Left lung (tissue), 10 donors: ENCODE measurements around the gene RFTN1. TPM values are rescaled to one million over a fixed set of nuclear protein-coding genes. Genes with fewer than 3 reads are reported as not detected.
"Not testable (repeated sequence)": the region's sequence is repeated elsewhere in the genome, so short reads cannot be mapped to it uniquely, and the experiment has no call there.

ENCODE experiments used
- ATAC-seq: fragments of 200-7000 bp; cut with Tn5 transposase; one replicate; pipeline ENCODE4 v1.9.1; 2020; ENCODE audit warnings: moderate library complexity
- DNase-seq, 4 donors: peaks; one replicate each; pipeline ENCODE4 v3.0.0-alpha.2; 2013 to 2020
- H3K27ac ChIP-seq, 2 donors: fragments of 200-600 bp; sonication (generic) in 1 of 2; one replicate each; pipeline versions ENCODE4 v1.5.0 to v1.8.0; 2020 to 2021
- H3K27me3 ChIP-seq, 2 donors: fragments of 200-600 bp; sonication (generic) in 1 of 2; one replicate each; pipeline versions ENCODE4 v1.5.0 to v1.8.0; 2020 to 2021
- H3K36me3 ChIP-seq, 2 donors: fragments of 200-600 bp; sonication (generic) in 1 of 2; one replicate each; pipeline versions ENCODE4 v1.5.0 to v1.8.0; 2020 to 2021
- H3K4me1 ChIP-seq, 2 donors: fragments of 200-600 bp; one replicate each; pipeline ENCODE4 v1.8.0; 2021
- H3K4me3 ChIP-seq, 2 donors: fragments of 200-600 bp; sonication (generic) in 1 of 2; one replicate each; pipeline versions ENCODE4 v1.5.0 to v1.8.0; 2020 to 2021; ENCODE audit warnings: mild to moderate bottlenecking in 1 of 2
- H3K9me3 ChIP-seq, 2 donors: fragments of 200-600 bp; sonication (generic) in 1 of 2; one replicate each; pipeline versions ENCODE4 v1.5.0 to v1.8.0; 2020 to 2021
- CTCF ChIP-seq, 2 donors: fragments of 200-600 bp; sonication (generic) in 1 of 2; IDR thresholded peaks; one replicate each; pipeline versions ENCODE4 v1.5.0 to v1.8.0; 2021; ENCODE audit warnings: antibody characterized with exemption in 2 of 2
- intact Hi-C, 2 donors: fragments of 100-400 bp; cut with DNase I; formaldehyde crosslinking; loops; one replicate each; pipeline versions ENCODE4 v1.11.2 to v1.14.2; 2022
- polyA plus RNA-seq, 6 donors: library from polyadenylated mRNA; unstranded; fragments of 120-200 nt; gene quantifications; one replicate each; pipeline ENCODE4 v1.2.1, GENCODE V29; 2013; ENCODE audit not compliant: insufficient read length in 6 of 6
- total RNA-seq, 2 donors: library from RNA; stranded (reverse); fragmentation: NEBNext Ultra II Directional; extraction: Animal tissue kit (Norgen Biotek cat#: 25700); gene quantifications; one replicate each; pipeline ENCODE4 v1.2.1, GENCODE V29; 2021
- donor health status: DM: no; HTN: yes; CAD: no.
- donor health status: DM: no; HTN: no; CAD: no.

RFTN1 gene
- total and polyA plus RNA-seq, 8 donors: 47.2 to 85.1 (median 67.6) TPM

GRCh38 chr3:16494814-16495431 is 18.6 kb downstream of the RFTN1 start:
- intact Hi-C loops: no loop called here
- H3K4me3 ChIP-seq: no peak overlapping the region
- ATAC-seq (no peak), DNase-seq (no peak)
- H3K36me3 ChIP-seq: peaks cover 0 to 21% of the 10 kb centered on the region in 2 donors
- peaks cover 7 to 31% of the 10 kb centered on the region in 2 donors for H3K4me1 ChIP-seq
- no peaks in the 10 kb centered on the region for H3K9me3 ChIP-seq
- no peak overlapping the region for H3K27ac ChIP-seq
- H3K27me3 ChIP-seq: no peaks in the 10 kb centered on the region
- no peak for TF ChIP-seq CTCF (IDR thresholded peaks at IDR 0.05)

GRCh38 chr3:16494094-16494493 is 19.4 kb downstream of the RFTN1 start:
- intact Hi-C loops: no loop called here
- Histone ChIP-seq H3K27ac (no peak overlapping the region), H3K9me3 (no peaks in the 10 kb centered on the region)

GRCh38 chr3:16490062-16490619 is 23.4 kb downstream of the RFTN1 start:
- TF ChIP-seq CTCF (IDR thresholded peaks at IDR 0.05): no peak
- Histone ChIP-seq H3K27me3 (no peaks in the 10 kb centered on the region), H3K4me3 (no peak overlapping the region), H3K4me1 (peaks cover 3 to 16% of the 10 kb centered on the region in 2 donors), H3K36me3 (peaks cover 0 to 21% of the 10 kb centered on the region in 2 donors), H3K9me3 (no peaks in the 10 kb centered on the region), H3K27ac (peak overlapping the region; percentile 2 to 61)
- intact Hi-C loops: no loop called here
- no peak for DNase-seq
- ATAC-seq: peak; percentile 7

More at GRCh38 chr3:16494094-16494493, 19.4 kb downstream of the RFTN1 start:
- ATAC-seq: no peak
- H3K27me3 ChIP-seq: no peaks in the 10 kb centered on the region
- no peak for DNase-seq
- H3K4me1 ChIP-seq: peaks cover 7 to 31% of the 10 kb centered on the region in 2 donors
- peaks cover 0 to 21% of the 10 kb centered on the region in 2 donors for H3K36me3 ChIP-seq
- TF ChIP-seq CTCF (IDR thresholded peaks at IDR 0.05): no peak
- H3K4me3 ChIP-seq: no peak overlapping the region

GRCh38 chr3:16489326-16490061 is 24.0 kb downstream of the RFTN1 start:
- H3K27me3 ChIP-seq, H3K4me3 ChIP-seq, H3K9me3 ChIP-seq, DNase-seq, intact Hi-C loops: not testable (repeated sequence)
- peak; percentile 68 for ATAC-seq
- Histone ChIP-seq H3K27ac (peak overlapping the region; percentile 2 to 61), H3K36me3 (peaks cover 0 to 21% of the 10 kb centered on the region in 2 donors), H3K4me1 (peaks cover 4 to 16% of the 10 kb centered on the region in 2 donors)

- ATAC-seq (no peak), DNase-seq (no peak)
- Histone ChIP-seq H3K4me3 (no peak overlapping the region), H3K27me3 (no peaks in the 10 kb centered on the region), H3K9me3 (no peaks in the 10 kb centered on the region), H3K4me1 (peaks cover 12 to 24% of the 10 kb centered on the region in 2 donors), H3K36me3 (peaks cover 0 to 21% of the 10 kb centered on the region in 2 donors), H3K27ac (no peak overlapping the region)
- intact Hi-C loops: no loop called here
- TF ChIP-seq CTCF (IDR thresholded peaks at IDR 0.05): no peak
These were observed 24.9 kb downstream of the RFTN1 start for GRCh38 chr3:16488637-16489036.
